Mucosa of stomach (tissue), 1 donor: Measurements from ENCODE around the gene CMTR2.

ENCODE experiments used
- H3K27me3 ChIP-seq: one replicate; pipeline ENCODE4 v1.7.0; 2013; ENCODE audit warnings: mild to moderate bottlenecking, low read length; ENCODE audit not compliant: control insufficient read depth, insufficient read depth
- H3K36me3 ChIP-seq: one replicate; pipeline ENCODE4 v1.7.0; 2013; ENCODE audit warnings: low read length; ENCODE audit not compliant: control insufficient read depth, insufficient read depth
- H3K4me1 ChIP-seq: one replicate; pipeline ENCODE4 v1.7.0; 2013; ENCODE audit warnings: mild to moderate bottlenecking, low read length; ENCODE audit not compliant: control insufficient read depth, insufficient read depth
- H3K4me3 ChIP-seq: one replicate; pipeline ENCODE4 v1.7.0; 2013; ENCODE audit warnings: low read length
- H3K9ac ChIP-seq: one replicate; pipeline ENCODE4 v1.7.0; 2013; ENCODE audit warnings: mild to moderate bottlenecking, low read length, moderate library complexity
- H3K9me3 ChIP-seq: one replicate; pipeline ENCODE4 v1.7.0; 2013; ENCODE audit warnings: mild to moderate bottlenecking, low read length, moderate library complexity; ENCODE audit not compliant: control insufficient read depth
- donor health status: Pancreatic carcinoma.

Gene CMTR2

GRCh38 chr16:71264299-71264698, 24.9 kb downstream of the CMTR2 start:
- Histone ChIP-seq H3K4me3 (no peak overlapping the region), H3K4me1 (no peaks in the 10 kb centered on the region), H3K9ac (no peak overlapping the region), H3K27me3 (no peaks in the 10 kb centered on the region), H3K9me3 (no peaks in the 10 kb centered on the region), H3K36me3 (no peaks in the 10 kb centered on the region)

- H3K4me1 ChIP-seq, result no peaks in the 10 kb centered on the region
- H3K36me3 ChIP-seq, result no peaks in the 10 kb centered on the region
- no peaks in the 10 kb centered on the region for H3K9me3 ChIP-seq
- H3K27me3 ChIP-seq, result no peaks in the 10 kb centered on the region
- no peak overlapping the region for H3K9ac ChIP-seq
- no peak overlapping the region for H3K4me3 ChIP-seq
Measured at GRCh38 chr16:71263582-71263981, 25.6 kb downstream of the CMTR2 start.

DNA sequence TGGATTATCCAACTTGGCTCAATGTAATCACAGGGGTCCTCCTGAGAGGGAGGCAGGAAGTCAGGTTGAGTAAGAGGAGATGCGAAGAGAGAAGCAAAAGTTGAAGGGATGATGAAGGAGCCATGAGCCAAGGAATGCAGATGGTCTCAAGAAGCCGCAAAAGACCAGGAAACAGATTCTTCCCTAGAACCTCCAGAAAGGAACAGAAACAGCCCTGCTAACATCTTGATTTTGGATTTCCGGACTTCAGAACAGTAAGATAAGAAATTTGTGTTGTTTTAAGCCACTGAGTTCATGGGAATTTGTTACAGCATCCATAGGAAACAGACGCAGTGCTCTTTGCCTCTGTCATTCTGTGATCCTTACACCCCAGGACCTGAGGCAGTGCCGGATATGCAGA, 26.8 kb downstream of the CMTR2 start:
- no peak overlapping the region for H3K9ac ChIP-seq
- no peak overlapping the region for H3K4me3 ChIP-seq

DNA sequence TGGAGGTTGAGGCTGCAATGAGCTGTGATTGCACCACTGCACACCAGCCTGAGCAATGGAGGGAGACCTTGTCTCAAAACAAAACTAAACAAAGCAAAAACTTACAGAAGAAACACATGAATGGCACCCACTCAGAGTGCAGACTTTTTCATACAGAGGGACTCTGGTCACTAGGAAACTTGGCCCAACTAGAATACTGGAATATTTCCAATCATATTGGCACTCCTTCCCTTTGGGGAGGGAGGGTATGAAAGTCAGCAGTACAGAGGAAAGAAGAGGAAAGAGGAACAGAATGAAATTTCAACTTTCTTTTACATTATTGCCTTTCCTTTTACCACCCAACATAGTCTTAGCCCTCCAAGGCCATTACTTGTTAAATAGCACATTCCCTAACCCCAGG, 28.2 kb downstream of the CMTR2 start:
- no peaks in the 10 kb centered on the region for H3K36me3 ChIP-seq
- H3K27me3 ChIP-seq, result no peaks in the 10 kb centered on the region
- no peak overlapping the region for H3K9ac ChIP-seq
- H3K4me3 ChIP-seq, result no peak overlapping the region
- no peaks in the 10 kb centered on the region for H3K9me3 ChIP-seq
- H3K4me1 ChIP-seq, result no peaks in the 10 kb centered on the region

More for the DNA sequence above, 26.8 kb downstream of the CMTR2 start:
- Histone ChIP-seq H3K9me3 (no peaks in the 10 kb centered on the region), H3K36me3 (no peaks in the 10 kb centered on the region), H3K27me3 (no peaks in the 10 kb centered on the region), H3K4me1 (no peaks in the 10 kb centered on the region)

- Histone ChIP-seq H3K4me3 (no peak overlapping the region), H3K4me1 (no peaks in the 10 kb centered on the region), H3K9ac (no peak overlapping the region), H3K36me3 (no peaks in the 10 kb centered on the region), H3K27me3 (no peaks in the 10 kb centered on the region), H3K9me3 (no peaks in the 10 kb centered on the region)
Measured at GRCh38 chr16:71259086-71259485, 30.1 kb downstream of the CMTR2 start.

DNA sequence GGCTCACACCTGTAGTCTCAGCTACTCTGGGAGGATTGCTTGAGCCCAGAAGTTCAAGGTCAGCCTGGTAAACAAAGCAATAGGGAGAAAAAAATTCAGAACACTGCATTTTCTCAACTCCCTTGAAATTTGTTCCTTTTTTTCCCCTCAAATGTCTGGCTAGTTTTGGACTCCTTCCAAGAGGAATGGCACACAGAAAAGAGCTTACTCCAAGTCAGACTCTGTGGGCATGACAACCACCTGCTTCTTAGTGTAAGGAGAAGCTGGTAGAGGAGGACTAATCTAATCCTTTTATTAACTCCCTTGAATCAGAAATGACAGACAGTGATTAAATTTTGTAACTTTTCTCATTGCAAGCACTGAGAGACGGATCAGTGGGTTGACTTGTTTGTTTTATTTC, 30.8 kb downstream of the CMTR2 start:
- H3K4me1 ChIP-seq, result no peaks in the 10 kb centered on the region
- H3K36me3 ChIP-seq, result no peaks in the 10 kb centered on the region
- H3K27me3 ChIP-seq, result no peaks in the 10 kb centered on the region
- no peak overlapping the region for H3K9ac ChIP-seq
- H3K9me3 ChIP-seq, result no peaks in the 10 kb centered on the region
- H3K4me3 ChIP-seq, result no peak overlapping the region

DNA sequence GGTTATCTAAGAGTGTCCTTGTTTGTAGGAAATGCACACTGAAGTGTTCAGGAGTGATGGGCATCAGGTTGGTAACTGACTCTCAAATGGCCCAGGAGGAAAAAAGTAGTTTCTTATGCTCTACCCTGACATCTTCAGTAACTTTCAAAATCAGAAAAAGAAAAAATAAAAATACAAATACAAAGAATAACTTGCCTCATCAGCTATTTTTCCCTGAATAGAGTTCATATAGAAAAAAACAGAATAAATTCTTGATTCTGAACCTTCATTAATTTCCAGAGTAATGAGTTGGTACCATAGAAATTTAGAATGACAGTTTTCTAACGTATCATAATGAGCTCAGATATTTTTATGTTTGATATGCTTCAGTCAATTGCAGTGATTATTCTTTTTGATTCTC, 31.4 kb downstream of the CMTR2 start:
- Histone ChIP-seq H3K9ac (no peak overlapping the region), H3K27me3 (no peaks in the 10 kb centered on the region), H3K4me1 (no peaks in the 10 kb centered on the region)

DNA sequence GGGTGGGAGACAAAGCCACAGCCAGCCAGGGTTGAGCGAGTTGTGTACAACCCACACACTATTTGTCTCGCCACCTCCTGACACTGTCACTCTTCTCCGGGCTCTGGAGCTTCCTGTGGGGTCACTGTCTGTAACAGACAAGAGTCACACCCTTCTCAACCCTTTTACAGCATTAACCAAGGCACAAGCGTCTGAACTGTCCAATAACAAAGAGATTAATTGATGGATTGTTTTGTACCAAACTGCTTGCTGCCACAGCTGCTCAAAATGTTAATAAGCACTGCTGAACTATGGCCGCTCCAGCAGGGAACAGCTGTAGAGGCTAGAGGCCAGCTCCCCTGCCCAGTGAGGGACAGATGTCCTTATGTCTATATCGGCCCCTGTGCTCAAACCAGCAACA, 33.5 kb downstream of the CMTR2 start:
- H3K36me3 ChIP-seq, result no peaks in the 10 kb centered on the region
- H3K27me3 ChIP-seq, result no peaks in the 10 kb centered on the region
- H3K9me3 ChIP-seq, result no peaks in the 10 kb centered on the region
- no peak overlapping the region for H3K4me3 ChIP-seq
- no peaks in the 10 kb centered on the region for H3K4me1 ChIP-seq
- no peak overlapping the region for H3K9ac ChIP-seq

More for the DNA sequence above, 31.4 kb downstream of the CMTR2 start:
- H3K4me3 ChIP-seq, result no peak overlapping the region
- no peaks in the 10 kb centered on the region for H3K36me3 ChIP-seq
- H3K9me3 ChIP-seq, result no peaks in the 10 kb centered on the region

- Histone ChIP-seq H3K27me3 (no peaks in the 10 kb centered on the region), H3K4me1 (no peaks in the 10 kb centered on the region), H3K4me3 (no peak overlapping the region), H3K9ac (no peak overlapping the region), H3K9me3 (no peaks in the 10 kb centered on the region), H3K36me3 (no peaks in the 10 kb centered on the region)
Measured at GRCh38 chr16:71254832-71255525, 34.2 kb downstream of the CMTR2 start.

GRCh38 chr16:71250461-71251235, 38.6 kb downstream of the CMTR2 start:
- H3K9me3 ChIP-seq, result no peaks in the 10 kb centered on the region
- H3K4me1 ChIP-seq, result no peaks in the 10 kb centered on the region
- no peaks in the 10 kb centered on the region for H3K27me3 ChIP-seq
- no peak overlapping the region for H3K9ac ChIP-seq
- H3K36me3 ChIP-seq, result no peaks in the 10 kb centered on the region
- H3K4me3 ChIP-seq, result no peak overlapping the region

DNA sequence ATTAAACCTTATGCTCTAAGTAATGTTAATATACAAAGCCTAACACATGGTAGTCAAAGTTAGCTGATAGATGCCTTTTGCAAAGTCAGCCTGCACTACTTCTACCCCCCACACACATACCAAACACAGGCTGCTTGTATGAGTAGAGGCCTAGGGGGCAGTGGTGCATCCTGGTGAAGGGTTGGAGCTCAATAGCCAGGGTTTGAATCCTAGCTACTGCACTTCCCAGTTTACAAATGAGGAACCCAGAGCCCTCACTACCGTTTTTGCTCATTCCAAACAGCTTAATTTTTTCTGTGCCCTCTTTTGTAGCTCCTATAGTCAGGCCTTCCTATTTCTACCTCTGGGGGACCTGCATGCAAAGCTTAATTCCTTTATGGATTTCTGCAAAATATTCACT, 39.8 kb downstream of the CMTR2 start:
- Histone ChIP-seq H3K36me3 (no peaks in the 10 kb centered on the region), H3K27me3 (no peaks in the 10 kb centered on the region), H3K4me1 (no peaks in the 10 kb centered on the region), H3K4me3 (no peak overlapping the region), H3K9me3 (no peaks in the 10 kb centered on the region), H3K9ac (no peak overlapping the region)

DNA sequence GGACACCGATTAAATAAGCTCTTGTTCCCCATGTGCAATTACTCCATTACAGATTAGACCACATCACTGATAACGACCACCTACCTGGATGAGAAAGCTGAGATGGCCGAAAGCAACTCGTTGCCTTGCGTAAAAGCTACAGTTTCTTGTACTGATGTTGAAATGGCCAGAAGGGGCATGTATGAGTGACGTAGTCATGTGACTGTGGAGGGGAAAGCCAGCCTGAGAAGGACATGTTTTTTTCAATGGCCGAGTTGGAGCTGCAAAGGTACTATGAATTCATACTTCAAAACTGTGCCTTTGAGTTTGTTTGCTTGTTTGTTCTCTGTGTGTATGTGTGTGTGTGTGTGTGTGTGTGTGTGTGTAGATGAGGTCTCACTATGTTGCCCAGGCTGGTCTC, 41.7 kb downstream of the CMTR2 start:
- Histone ChIP-seq H3K36me3 (no peaks in the 10 kb centered on the region), H3K4me3 (no peak overlapping the region), H3K9ac (no peak overlapping the region), H3K9me3 (no peaks in the 10 kb centered on the region), H3K27me3 (no peaks in the 10 kb centered on the region), H3K4me1 (peaks cover 5% of the 10 kb centered on the region)
